SU-DHL-6 (cell line): ENCODE data around the gene GNB1L.

ENCODE experiments used
- CTCF ChIP-seq: fragments of 200-600 bp; sonication (generic); IDR thresholded peaks from one replicate; pipeline ENCODE4 v1.5.1; 2017; ENCODE audit warnings: antibody characterized with exemption, mild to moderate bottlenecking, low read length, moderate library complexity; ENCODE audit not compliant: insufficient read depth, poor library complexity, severe bottlenecking
- EZH2phosphoT487 ChIP-seq: fragments of 200-600 bp; sonication (generic), shearing (Covaris generic); conservative IDR thresholded peaks from 2 replicates; pipeline ENCODE4 v1.6.1; 2018; ENCODE audit warnings: mild to moderate bottlenecking, antibody characterized with exemption, low read length, moderate library complexity, mixed read lengths

GRCh38 chr22:19818324-19819207 is 36.1 kb downstream of the GNB1L start:
- TF ChIP-seq CTCF: no peak
- TF ChIP-seq EZH2phosphoT487: no peak
